HepG2 (cell line): ENCODE data around the gene ACAP2. TPM values are rescaled to one million over a fixed set of nuclear protein-coding genes. Genes with fewer than 3 reads are reported as not detected.
A peak's percentile ranks its signal among the peaks of the same experiment; 100 is the strongest.

Experiments
- BHLHE40 ChIP-seq: IDR thresholded peaks from 2 replicates; pipeline ENCODE4 v1.6.1; 2011; ENCODE audit warnings: low read length, improper control_type of control experiment
- CC2D1A ChIP-seq: sonication (generic); formaldehyde crosslinking; IDR thresholded peaks from 2 replicates; pipeline ENCODE4 v1.8.1; 2023; ENCODE audit warnings: mild to moderate bottlenecking, missing genetic modification reagents
- HNRNPLL ChIP-seq: fragments of 200-400 bp; formaldehyde crosslinking; IDR thresholded peaks from 2 replicates; pipeline ENCODE4 v1.6.1; 2017; ENCODE audit warnings: mild to moderate bottlenecking, low read depth, low read length; ENCODE audit not compliant: poor library complexity, severe bottlenecking
- HOXA3 ChIP-seq: sonication (generic); formaldehyde crosslinking; IDR thresholded peaks from 2 replicates; pipeline ENCODE4 v1.5.0; 2020; ENCODE audit warnings: missing genetic modification reagents
- MEF2D ChIP-seq: sonication (generic); formaldehyde crosslinking; IDR thresholded peaks from 2 replicates; pipeline ENCODE4 v1.5.1; 2020; ENCODE audit warnings: mild to moderate bottlenecking, missing genetic modification reagents
- MEIS1 ChIP-seq: sonication (generic); formaldehyde crosslinking; IDR thresholded peaks from 2 replicates; pipeline ENCODE4 v1.9.0; 2021; ENCODE audit warnings: mild to moderate bottlenecking, missing genetic modification reagents, moderate library complexity, borderline replicate concordance
- MYNN ChIP-seq: sonication (generic); formaldehyde crosslinking; IDR thresholded peaks from 2 replicates; pipeline ENCODE4 v1.4.0; 2020; ENCODE audit warnings: mild to moderate bottlenecking, low read depth, missing genetic modification reagents
- NFKB2 ChIP-seq: sonication (generic); formaldehyde crosslinking; IDR thresholded peaks from 2 replicates; pipeline ENCODE4 v1.4.0; 2020; ENCODE audit warnings: missing genetic modification reagents, borderline replicate concordance
- PHF21A ChIP-seq: sonication (generic); formaldehyde crosslinking; IDR thresholded peaks from 2 replicates; pipeline ENCODE4 v1.5.0; 2020; ENCODE audit warnings: mild to moderate bottlenecking, missing genetic modification reagents
- RAD51 ChIP-seq: fragments of 450-650 bp; IDR thresholded peaks from 2 replicates; pipeline ENCODE4 v1.6.1; 2016; ENCODE audit warnings: borderline replicate concordance
- SNAPC2 ChIP-seq: sonication (generic); formaldehyde crosslinking; IDR thresholded peaks from 2 replicates; pipeline ENCODE4 v1.8.1; 2022; ENCODE audit warnings: mild to moderate bottlenecking, missing genetic modification reagents
- TBL1XR1 ChIP-seq: fragments of 150-350 bp; IDR thresholded peaks from 2 replicates; pipeline ENCODE4 v1.6.1; 2014; ENCODE audit warnings: borderline replicate concordance, low read length; ENCODE audit not compliant: partially characterized antibody
- TEAD2 ChIP-seq: sonication (generic); formaldehyde crosslinking; IDR thresholded peaks from 2 replicates; pipeline ENCODE4 v1.9.0; 2021; ENCODE audit warnings: missing genetic modification reagents
- TEAD3 ChIP-seq: optimal IDR thresholded peaks from 2 replicates; pipeline ENCODE3; 2016; ENCODE audit warnings: borderline replicate concordance
- THAP11 ChIP-seq: IDR thresholded peaks from 2 replicates; pipeline ENCODE4 v1.6.1; 2016; ENCODE audit warnings: missing biosample characterization, missing genetic modification reagents
- TMF1 ChIP-seq: sonication (generic); formaldehyde crosslinking; IDR thresholded peaks from 2 replicates; pipeline ENCODE4 v1.8.1; 2022; ENCODE audit warnings: low read depth, missing genetic modification reagents
- ZFP82 ChIP-seq: sonication (generic); formaldehyde crosslinking; IDR thresholded peaks from 2 replicates; pipeline ENCODE4 v1.5.1; 2020; ENCODE audit warnings: mild to moderate bottlenecking, missing genetic modification reagents, borderline replicate concordance
- ZNF121 ChIP-seq: sonication (generic); formaldehyde crosslinking; IDR thresholded peaks from 2 replicates; pipeline ENCODE4 v1.5.0; 2020; ENCODE audit warnings: mild to moderate bottlenecking, missing genetic modification reagents
- ZNF253 ChIP-seq: sonication (generic); formaldehyde crosslinking; IDR thresholded peaks from 2 replicates; pipeline ENCODE4 v1.8.0; 2022; ENCODE audit warnings: mild to moderate bottlenecking, missing genetic modification reagents, borderline replicate concordance
- ZNF354B ChIP-seq: sonication (generic); formaldehyde crosslinking; IDR thresholded peaks from 2 replicates; pipeline ENCODE4 v1.8.0; 2022; ENCODE audit warnings: mild to moderate bottlenecking, missing genetic modification reagents
- ZNF652 ChIP-seq: IDR thresholded peaks from 2 replicates; pipeline ENCODE4 v1.6.1; 2016; ENCODE audit warnings: low read depth, borderline replicate concordance
- ZNF816 ChIP-seq: sonication (generic); formaldehyde crosslinking; IDR thresholded peaks from 2 replicates; pipeline ENCODE4 v1.8.0; 2022; ENCODE audit warnings: missing genetic modification reagents, mild to moderate bottlenecking, borderline replicate concordance
- polyA plus RNA-seq, 8 experiments: library from polyadenylated mRNA; depleted of rRNA in 3 of 8; stranded (reverse) in 7 of 8; unstranded in 1 of 8; fragments of >200 nt; fragmentation: Illumina TruSeq in 4 of 8; extraction: Trizol in 4 of 8; gene quantifications; 2 replicates each; pipeline versions ENCODE4 v1.2.1 to v1.2.3, GENCODE V29; 2011 to 2016; ENCODE audit warnings: low read depth in 4 of 8, missing spikeins in 1 of 8, mixed read lengths in 1 of 8; ENCODE audit not compliant: insufficient read depth in 1 of 8
- total RNA-seq, 5 experiments: library from RNA; depleted of rRNA; stranded (reverse); fragments of >200 nt; fragmentation: Illumina TruSeq; extraction: Trizol; gene quantifications; 2 replicates each; pipeline ENCODE4 v1.2.3, GENCODE V29; 2016; ENCODE audit warnings: low read depth in 1 of 5
- TF ChIP-seq, protein P1 (sequence below): IDR thresholded peaks from 2 replicates; pipeline ENCODE4 v1.6.1; 2016; ENCODE audit warnings: missing compliant biosample characterization, missing genetic modification reagents, borderline replicate concordance
- TF ChIP-seq, protein P2 (sequence below): sonication (generic); formaldehyde crosslinking; IDR thresholded peaks from 2 replicates; pipeline ENCODE4 v1.5.0; 2020; ENCODE audit warnings: missing genetic modification reagents
- TF ChIP-seq, protein P3 (sequence below): sonication (generic); formaldehyde crosslinking; IDR thresholded peaks from 2 replicates; pipeline ENCODE4 v1.5.1; 2020; ENCODE audit warnings: missing genetic modification reagents, mild to moderate bottlenecking, borderline replicate concordance

ACAP2 gene
- total and polyA plus RNA-seq, 2 of the 13 experiments (the other 11 are each of a cell fraction or from before 2014, with no cell fraction given): 7.3 to 23.9 TPM

DNA sequence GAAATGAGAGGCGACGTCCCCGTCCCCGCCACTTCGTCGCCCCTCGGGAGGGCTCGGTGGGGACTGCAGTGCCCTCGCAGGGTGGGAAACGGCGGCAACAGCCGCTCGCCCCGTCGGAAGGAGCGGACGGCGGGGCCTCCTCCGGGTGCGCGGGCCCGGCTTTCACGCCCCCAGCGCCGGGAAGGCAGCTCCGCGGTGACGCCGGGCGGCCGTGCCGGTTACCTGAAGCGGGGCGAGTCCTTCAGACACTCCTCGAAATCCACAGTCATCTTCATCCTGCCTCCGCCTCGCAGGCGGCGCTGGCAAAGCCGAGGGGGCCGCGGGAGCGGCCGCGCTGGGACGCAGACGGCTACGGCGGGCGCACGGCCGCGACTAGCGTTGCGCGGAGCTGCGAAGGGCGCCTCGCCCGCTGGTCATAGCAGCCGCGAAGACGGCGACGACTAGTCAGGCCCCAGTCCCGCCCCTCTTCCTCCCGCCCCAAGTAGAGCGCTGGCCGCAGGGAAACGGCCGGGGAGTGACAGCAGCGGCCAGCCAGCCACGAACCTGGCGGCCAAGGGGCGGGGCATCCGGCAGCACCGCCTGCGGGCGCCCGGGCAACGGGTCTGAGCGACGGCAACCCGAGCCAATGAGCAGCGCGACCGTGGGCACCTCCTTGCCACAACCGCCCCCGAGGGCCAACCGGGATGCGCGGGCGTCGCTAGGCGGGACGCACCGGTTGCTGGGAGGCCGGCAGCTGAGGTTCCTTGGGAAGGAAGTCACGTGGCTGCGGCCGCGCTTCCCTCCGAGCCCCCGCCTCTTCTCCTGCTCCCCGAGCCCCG lies at the start of gene ACAP2 (continued):
- TF ChIP-seq HNRNPLL: peak; percentile 99
- no peak; the same call in 1 of the 2 replicates for TF ChIP-seq PHF21A (CRISPR knock-in tag)
- peak; percentile 90 for TF ChIP-seq RAD51
- TF ChIP-seq ZNF121 (CRISPR knock-in tag): no peak; the same call in 1 of the 2 replicates
- TF ChIP-seq ZNF253 (CRISPR knock-in tag): no peak
- peak; percentile 55; the same call in 1 of the 2 replicates for TF ChIP-seq HOXA3
- no peak for TF ChIP-seq TEAD2 (CRISPR knock-in tag)
- TF ChIP-seq MYNN (CRISPR knock-in tag): no peak
- no peak for TF ChIP-seq MEF2D (CRISPR knock-in tag)
- no peak for TF ChIP-seq ZNF354B
- no peak for TF ChIP-seq SNAPC2
- TF ChIP-seq THAP11 (CRISPR knock-in tag): no peak
- peak; percentile 87; the same call in 1 of the 2 replicates for TF ChIP-seq ZFP82 (CRISPR knock-in tag)
- peak; percentile 74 for TF ChIP-seq BHLHE40
- TF ChIP-seq, protein P1, sequence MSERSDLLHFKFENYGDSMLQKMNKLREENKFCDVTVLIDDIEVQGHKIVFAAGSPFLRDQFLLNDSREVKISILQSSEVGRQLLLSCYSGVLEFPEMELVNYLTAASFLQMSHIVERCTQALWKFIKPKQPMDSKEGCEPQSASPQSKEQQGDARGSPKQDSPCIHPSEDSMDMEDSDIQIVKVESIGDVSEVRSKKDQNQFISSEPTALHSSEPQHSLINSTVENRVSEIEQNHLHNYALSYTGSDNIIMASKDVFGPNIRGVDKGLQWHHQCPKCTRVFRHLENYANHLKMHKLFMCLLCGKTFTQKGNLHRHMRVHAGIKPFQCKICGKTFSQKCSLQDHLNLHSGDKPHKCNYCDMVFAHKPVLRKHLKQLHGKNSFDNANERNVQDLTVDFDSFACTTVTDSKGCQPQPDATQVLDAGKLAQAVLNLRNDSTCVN (CRISPR knock-in tag): no peak; the same call in 1 of the 2 replicates
- no peak for TF ChIP-seq TBL1XR1
- no peak for TF ChIP-seq ZNF652 (CRISPR knock-in tag)
- 0 out of 2 replicates have a peak, but pooled peaks have one; percentile 56 for TF ChIP-seq CC2D1A
- no peak for TF ChIP-seq TMF1 (CRISPR knock-in tag)
- TF ChIP-seq NFKB2 (CRISPR knock-in tag): no peak; the same call in 1 of the 2 replicates
- TF ChIP-seq TEAD3 (CRISPR knock-in tag): no peak
- TF ChIP-seq, protein P2, sequence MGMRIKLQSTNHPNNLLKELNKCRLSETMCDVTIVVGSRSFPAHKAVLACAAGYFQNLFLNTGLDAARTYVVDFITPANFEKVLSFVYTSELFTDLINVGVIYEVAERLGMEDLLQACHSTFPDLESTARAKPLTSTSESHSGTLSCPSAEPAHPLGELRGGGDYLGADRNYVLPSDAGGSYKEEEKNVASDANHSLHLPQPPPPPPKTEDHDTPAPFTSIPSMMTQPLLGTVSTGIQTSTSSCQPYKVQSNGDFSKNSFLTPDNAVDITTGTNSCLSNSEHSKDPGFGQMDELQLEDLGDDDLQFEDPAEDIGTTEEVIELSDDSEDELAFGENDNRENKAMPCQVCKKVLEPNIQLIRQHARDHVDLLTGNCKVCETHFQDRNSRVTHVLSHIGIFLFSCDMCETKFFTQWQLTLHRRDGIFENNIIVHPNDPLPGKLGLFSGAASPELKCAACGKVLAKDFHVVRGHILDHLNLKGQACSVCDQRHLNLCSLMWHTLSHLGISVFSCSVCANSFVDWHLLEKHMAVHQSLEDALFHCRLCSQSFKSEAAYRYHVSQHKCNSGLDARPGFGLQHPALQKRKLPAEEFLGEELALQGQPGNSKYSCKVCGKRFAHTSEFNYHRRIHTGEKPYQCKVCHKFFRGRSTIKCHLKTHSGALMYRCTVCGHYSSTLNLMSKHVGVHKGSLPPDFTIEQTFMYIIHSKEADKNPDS: no peak; the same call in 1 of the 2 replicates
- TF ChIP-seq MEIS1: no peak
- TF ChIP-seq, protein P3, sequence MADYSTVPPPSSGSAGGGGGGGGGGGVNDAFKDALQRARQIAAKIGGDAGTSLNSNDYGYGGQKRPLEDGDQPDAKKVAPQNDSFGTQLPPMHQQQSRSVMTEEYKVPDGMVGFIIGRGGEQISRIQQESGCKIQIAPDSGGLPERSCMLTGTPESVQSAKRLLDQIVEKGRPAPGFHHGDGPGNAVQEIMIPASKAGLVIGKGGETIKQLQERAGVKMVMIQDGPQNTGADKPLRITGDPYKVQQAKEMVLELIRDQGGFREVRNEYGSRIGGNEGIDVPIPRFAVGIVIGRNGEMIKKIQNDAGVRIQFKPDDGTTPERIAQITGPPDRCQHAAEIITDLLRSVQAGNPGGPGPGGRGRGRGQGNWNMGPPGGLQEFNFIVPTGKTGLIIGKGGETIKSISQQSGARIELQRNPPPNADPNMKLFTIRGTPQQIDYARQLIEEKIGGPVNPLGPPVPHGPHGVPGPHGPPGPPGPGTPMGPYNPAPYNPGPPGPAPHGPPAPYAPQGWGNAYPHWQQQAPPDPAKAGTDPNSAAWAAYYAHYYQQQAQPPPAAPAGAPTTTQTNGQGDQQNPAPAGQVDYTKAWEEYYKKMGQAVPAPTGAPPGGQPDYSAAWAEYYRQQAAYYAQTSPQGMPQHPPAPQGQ: no peak
- no peak for TF ChIP-seq ZNF816
